PC-3 (cell line): Measurements from ENCODE around the gene ALG10B. TPM values are rescaled to one million over a fixed set of nuclear protein-coding genes. Genes with fewer than 3 reads are reported as not detected.

Experiments
- ATAC-seq: fragments of 200-7000 bp; cut with Tn5 transposase; 2 replicates; pipeline ENCODE4 v1.9.1; 2020; ENCODE audit warnings: mild to moderate bottlenecking, moderate library complexity
- Bru-seq: library from RNA; stranded (reverse); fragments of 400-500 nt; gene quantifications from one replicate; lab custom pipeline; 2021; lab: Mats Ljungman, UMichigan
- BruChase-seq, 2 experiments: library from RNA; stranded (reverse); fragments of 400-500 nt; gene quantifications; one replicate each; lab custom pipeline; 2021; lab: Mats Ljungman, UMichigan
- BruUV-seq: library from RNA; stranded (reverse); fragments of 400-500 nt; replicated peaks from 2 replicates; lab custom pipeline; 2021; lab: Mats Ljungman, UMichigan
- CTCF ChIA-PET: fragments of 300-600 bp; sonication (Branson Sonifier 250); formaldehyde crosslinking; loops from one replicate; lab custom pipeline; 2022; ENCODE audit warnings: antibody characterized with exemption; lab: Charles Lee
- POLR2A ChIA-PET: fragments of 300-600 bp; sonication (Branson Sonifier 250); formaldehyde crosslinking; loops from one replicate; lab custom pipeline; 2022; ENCODE audit warnings: antibody characterized with exemption; ENCODE audit not compliant: unreplicated experiment; lab: Charles Lee
- DNase-seq: peaks from one replicate; pipeline ENCODE4 v3.0.0-alpha.2; 2015
- H2AFZ ChIP-seq: fragments of 300-600 bp; sonication (generic); 2 replicates; pipeline ENCODE4 v1.6.0; 2016; ENCODE audit warnings: antibody characterized with exemption, low read length
- H3F3A ChIP-seq: fragments of 300-600 bp; sonication (generic); one replicate; pipeline ENCODE4 v1.6.0; 2017; ENCODE audit warnings: antibody characterized with exemption, low read length, control low read depth, mild to moderate bottlenecking; ENCODE audit not compliant: unreplicated experiment
- H3K27ac ChIP-seq: fragments of 300-600 bp; sonication (generic); 2 replicates; pipeline ENCODE4 v1.5.1; 2016; ENCODE audit warnings: mild to moderate bottlenecking, low read length
- H3K27me3 ChIP-seq: fragments of 300-600 bp; sonication (generic); 2 replicates; pipeline ENCODE4 v1.6.1; 2016; ENCODE audit warnings: low read length, mixed read lengths
- H3K36me3 ChIP-seq: fragments of 300-600 bp; sonication (generic); 2 replicates; pipeline ENCODE4 v1.6.1; 2016; ENCODE audit warnings: low read depth, mixed run types, low read length, mixed read lengths
- H3K4me1 ChIP-seq: fragments of 300-600 bp; sonication (generic); 2 replicates; pipeline ENCODE4 v1.5.1; 2016; ENCODE audit warnings: low read length; ENCODE audit not compliant: insufficient read depth
- H3K4me2 ChIP-seq: fragments of 300-600 bp; sonication (generic); 2 replicates; pipeline ENCODE4 v1.6.0; 2016; ENCODE audit warnings: low read length
- H3K4me3 ChIP-seq: fragments of 300-600 bp; sonication (generic); 2 replicates; pipeline ENCODE4 v1.5.1; 2016; ENCODE audit warnings: mild to moderate bottlenecking, low read length, mixed read lengths
- H3K79me2 ChIP-seq: fragments of 300-600 bp; sonication (generic); 2 replicates; pipeline ENCODE4 v1.6.1; 2017; ENCODE audit warnings: low read length, mixed read lengths
- H3K9ac ChIP-seq: fragments of 300-600 bp; sonication (generic); 2 replicates; pipeline ENCODE4 v1.6.0; 2016; ENCODE audit warnings: mild to moderate bottlenecking, low read length
- H3K9me2 ChIP-seq: fragments of 300-600 bp; sonication (generic); replicated peaks from 2 replicates; pipeline ENCODE4 v1.6.1; 2016; ENCODE audit warnings: mixed run types, low read length, mixed read lengths
- H3K9me3 ChIP-seq: fragments of 300-600 bp; sonication (generic); 2 replicates; pipeline ENCODE4 v1.6.1; 2016; ENCODE audit warnings: low read length, mixed read lengths
- H4K20me1 ChIP-seq: fragments of 300-600 bp; sonication (generic); 2 replicates; pipeline ENCODE4 v1.6.1; 2016; ENCODE audit warnings: low read length, mixed read lengths
- CTCF ChIP-seq: fragments of 300-600 bp; sonication (generic); conservative IDR thresholded peaks from 2 replicates; pipeline ENCODE4 v1.5.1; 2017; ENCODE audit warnings: antibody characterized with exemption, low read depth, mild to moderate bottlenecking, low read length
- EZH2 ChIP-seq: fragments of 300-600 bp; sonication (generic); IDR thresholded peaks from one replicate; pipeline ENCODE4 v1.6.1; 2017; ENCODE audit warnings: antibody characterized with exemption, mild to moderate bottlenecking, low read length; ENCODE audit not compliant: unreplicated experiment
- EZH2phosphoT487 ChIP-seq: fragments of 300-600 bp; sonication (generic); IDR thresholded peaks from 2 replicates; pipeline ENCODE4 v1.6.1; 2018; ENCODE audit warnings: mild to moderate bottlenecking, antibody characterized with exemption, low read length, borderline replicate concordance
- intact Hi-C: fragments of 100-400 bp; cut with micrococcal nuclease; formaldehyde crosslinking; loops from 2 replicates; pipeline ENCODE4 v1.9.0; 2023
- long read RNA-seq: library from polyadenylated mRNA; unstranded; transcript quantifications from one replicate; pipeline ENCODE4 v2.0.0, GENCODE V29; 2021; ENCODE audit not compliant: unreplicated experiment
- total RNA-seq: library from RNA; depleted of rRNA; stranded (reverse); fragments of >200 nt; gene quantifications from 2 replicates; pipeline ENCODE4 v1.2.3, GENCODE V29; 2014; rRNA removed

Gene ALG10B
- total RNA-seq (9.4 and 18.7 TPM in 2 replicates), Bru-seq, nascent RNA (percentile 64 among the genes with signal in this experiment), BruChase-seq, experiment 1, labeled RNA remaining after a 6-hour chase (percentile 68 among the genes with signal in this experiment), BruChase-seq, experiment 2, labeled RNA remaining after a 2-hour chase (percentile 68 among the genes with signal in this experiment)
- long read RNA-seq, partial matches to known transcripts, result 0 of 3 reads
- long read RNA-seq, other reads (novel, unspliced or antisense), result 3 of 3 reads

GRCh38 chr12:38316391-38317129 lies at the start of gene ALG10B:
Gene ALG10B, plus strand, starts transcription at chr12:38316774. Its CDS starts 120 bp downstream, at chr12:38316894.
- Histone ChIP-seq H3K9me3 (no peaks in the 10 kb centered on the region), H3K9me2 (no peaks in the 10 kb centered on the region), H4K20me1 (no peaks in the 10 kb centered on the region), H3K4me2 (peak within 1 kb of the TSS; percentile 97), H3F3A (no peaks in the 10 kb centered on the region), H2AFZ (peak within 1 kb of the TSS; percentile 100), H3K9ac (peak within 1 kb of the TSS; percentile 95), H3K79me2 (peaks cover 20% of the 10 kb centered on the region), H3K4me3 (peak within 1 kb of the TSS; percentile 97), H3K27ac (peak within 1 kb of the TSS; percentile 67), H3K27me3 (no peaks in the 10 kb centered on the region), H3K36me3 (no peaks in the 10 kb centered on the region), H3K4me1 (peaks cover 17% of the 10 kb centered on the region)
- DNase-seq (peak; percentile 97), ATAC-seq (peak; percentile 99)
- CTCF ChIA-PET, result interaction anchor here (0.6 to 1.3 kb wide), 5 partner anchors 173 to 260 kb away, joined by 3 to 8 read pairs (median 4); no protein-coding TSS in a partner anchor
- POLR2A ChIA-PET, result interaction anchor here (0.6 kb wide), 1 partner anchor 260 kb away, joined by 7 read pairs; no protein-coding TSS in a partner anchor
- TSS peak; percentile 71 for BruUV-seq
- TF ChIP-seq EZH2phosphoT487 (no peak), CTCF (peak; percentile 72)
- intact Hi-C loops, result loop anchor here (1.0 to 5.0 kb wide), 4 partner anchors 34 to 263 kb away; no protein-coding TSS in a partner anchor

GRCh38 chr12:38268612-38269011 lies 48.0 kb upstream of the ALG10B start:
- intact Hi-C loops, result no loop called here
- Histone ChIP-seq H3K9me2 (no peaks in the 10 kb centered on the region), H4K20me1 (no peaks in the 10 kb centered on the region), H3K79me2 (no peaks in the 10 kb centered on the region), H3K4me3 (no peak overlapping the region), H3K9ac (no peak overlapping the region), H3K9me3 (no peaks in the 10 kb centered on the region), H3K27me3 (no peaks in the 10 kb centered on the region), H3K27ac (no peak overlapping the region), H3K4me2 (no peak overlapping the region), H2AFZ (no peak overlapping the region), H3F3A (no peaks in the 10 kb centered on the region), H3K36me3 (no peaks in the 10 kb centered on the region), H3K4me1 (no peaks in the 10 kb centered on the region)
- DNase-seq (no peak), ATAC-seq (no peak)
- ChIA-PET POLR2A (no interaction called here), CTCF (no interaction called here)
- no TSS peak for BruUV-seq
- TF ChIP-seq EZH2phosphoT487, result no peak
- no peak for TF ChIP-seq EZH2
- TF ChIP-seq CTCF, result no peak
